Activated CD8-positive, alpha-beta T cell treated with anti-CD3 and anti-CD28 coated beads, Interleukin-2, amount 10 ng/mL, durations not matched to agents 7 days and 5 days (primary cell): ENCODE data around the gene DYRK3. TPM values are rescaled to one million over a fixed set of nuclear protein-coding genes. Genes with fewer than 3 reads are reported as not detected.

ENCODE experiments used
- ATAC-seq: fragments of 150-1000 bp; cut with Tn5 transposase; one replicate; pipeline ENCODE4 v1.10.0; 2021; ENCODE audit warnings: moderate library complexity
- CTCF ChIA-PET: fragments of 350-600 bp; sonication (Branson Sonifier 250); formaldehyde crosslinking; loops from one replicate; lab custom pipeline; 2021; ENCODE audit warnings: antibody characterized with exemption; lab: Charles Lee
- POLR2A ChIA-PET: fragments of 350-600 bp; sonication (Branson Sonifier 250); formaldehyde crosslinking; loops from one replicate; lab custom pipeline; 2021; ENCODE audit warnings: antibody characterized with exemption; lab: Charles Lee
- DNase-seq: peaks from one replicate; pipeline ENCODE4 v3.0.0-alpha.2; 2020
- H3K27ac Mint-ChIP-seq: one replicate; pipeline ENCODE4 v1.8.0; 2021; ENCODE audit warnings: mild to moderate bottlenecking, mixed read lengths
- H3K27me3 Mint-ChIP-seq: one replicate; pipeline ENCODE4 v1.8.0; 2021; ENCODE audit warnings: low read depth, mixed read lengths
- H3K36me3 Mint-ChIP-seq: one replicate; pipeline ENCODE4 v1.8.0; 2021; ENCODE audit warnings: low read depth, mixed read lengths
- H3K4me1 Mint-ChIP-seq: one replicate; pipeline ENCODE4 v1.8.0; 2021; ENCODE audit warnings: low read depth, mixed read lengths
- H3K4me3 Mint-ChIP-seq: one replicate; pipeline ENCODE4 v1.8.0; 2021; ENCODE audit warnings: mild to moderate bottlenecking, mixed read lengths
- H3K9me3 Mint-ChIP-seq: one replicate; pipeline ENCODE4 v1.8.0; 2022; ENCODE audit warnings: mixed read lengths; ENCODE audit not compliant: insufficient read depth
- total RNA-seq, 2 experiments: library from RNA; stranded (reverse); gene quantifications; one replicate each; pipeline ENCODE4 v1.2.3, GENCODE V29; 2021

DYRK3 gene
- total RNA-seq, 2 experiments from 2014 or later, result 5.3 to 5.9 TPM

DNA sequence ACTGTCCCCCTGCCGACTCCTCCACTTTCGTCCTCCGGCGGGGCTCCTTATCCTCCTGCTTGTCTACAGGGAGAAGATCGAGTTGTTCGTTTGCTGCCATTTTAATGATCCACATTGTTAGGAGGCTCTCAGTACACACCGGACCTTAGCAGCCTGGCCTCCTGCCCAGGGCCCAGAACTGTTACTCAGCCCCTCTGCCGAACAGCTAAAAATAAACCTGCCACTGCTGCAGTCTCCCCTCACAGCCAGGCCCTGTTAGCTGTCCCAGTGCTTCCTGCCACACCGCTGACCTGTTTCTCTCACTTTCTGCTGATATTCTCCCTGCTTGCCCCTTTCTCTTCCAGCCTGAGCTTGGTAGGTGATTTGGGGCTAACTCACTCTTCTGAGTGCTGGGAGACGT is 57.7 kb downstream of the DYRK3 start:
- POLR2A ChIA-PET, result interaction anchor here (0.7 to 1.5 kb wide), 2 partner anchors 8 to 9 kb away, joined by 3 to 5 read pairs; partner anchors contain the start of gene MAPKAPK2
- DNase-seq, result no peak
- no peaks in the 10 kb centered on the region for H3K9me3 Mint-ChIP-seq
- H3K27ac Mint-ChIP-seq, result peak overlapping the region; percentile 5
- H3K4me1 Mint-ChIP-seq, result peaks cover 42% of the 10 kb centered on the region
- no peak overlapping the region for H3K4me3 Mint-ChIP-seq
- H3K36me3 Mint-ChIP-seq, result peaks cover 13% of the 10 kb centered on the region
- CTCF ChIA-PET, result interaction anchor here (1.2 to 3.8 kb wide), 4 partner anchors 29 to 42 kb away, joined by 4 to 17 read pairs (median 8); no protein-coding TSS in a partner anchor
- ATAC-seq, result no peak
- no peaks in the 10 kb centered on the region for H3K27me3 Mint-ChIP-seq

DNA sequence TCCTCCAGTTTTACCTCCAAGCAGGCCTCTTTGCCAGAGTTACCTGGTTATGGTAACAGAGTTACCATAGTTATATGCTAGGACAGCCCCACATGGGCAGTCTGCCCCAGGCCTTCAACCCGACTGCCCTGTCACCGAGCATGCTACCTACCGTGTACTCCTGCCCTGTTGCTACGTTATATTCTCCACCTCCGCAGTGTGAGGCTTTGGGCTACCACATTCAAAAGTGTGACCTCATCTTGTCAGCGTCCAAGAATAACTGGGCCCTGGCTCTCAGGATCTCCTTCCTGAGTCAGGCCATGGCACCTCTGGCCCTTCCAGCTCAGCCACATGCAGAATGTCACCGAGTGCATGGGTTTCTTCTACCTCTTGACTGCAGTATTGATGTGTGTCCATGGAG is 58.3 kb downstream of the DYRK3 start:
- H3K27me3 Mint-ChIP-seq, result no peaks in the 10 kb centered on the region
- CTCF ChIA-PET, result interaction anchor here (1.4 to 3.8 kb wide), 2 partner anchors 30 to 41 kb away, joined by 4 to 17 read pairs; no protein-coding TSS in a partner anchor
- no peaks in the 10 kb centered on the region for H3K9me3 Mint-ChIP-seq
- no peak overlapping the region for H3K27ac Mint-ChIP-seq
- H3K36me3 Mint-ChIP-seq, result peaks cover 13% of the 10 kb centered on the region
- POLR2A ChIA-PET, result interaction anchor here (1.5 kb wide), 1 partner anchor 9 kb away, joined by 5 read pairs; the partner anchor contains the start of gene MAPKAPK2
- ATAC-seq, result no peak
- peaks cover 41% of the 10 kb centered on the region for H3K4me1 Mint-ChIP-seq
- no peak for DNase-seq
- H3K4me3 Mint-ChIP-seq, result no peak overlapping the region

DNA sequence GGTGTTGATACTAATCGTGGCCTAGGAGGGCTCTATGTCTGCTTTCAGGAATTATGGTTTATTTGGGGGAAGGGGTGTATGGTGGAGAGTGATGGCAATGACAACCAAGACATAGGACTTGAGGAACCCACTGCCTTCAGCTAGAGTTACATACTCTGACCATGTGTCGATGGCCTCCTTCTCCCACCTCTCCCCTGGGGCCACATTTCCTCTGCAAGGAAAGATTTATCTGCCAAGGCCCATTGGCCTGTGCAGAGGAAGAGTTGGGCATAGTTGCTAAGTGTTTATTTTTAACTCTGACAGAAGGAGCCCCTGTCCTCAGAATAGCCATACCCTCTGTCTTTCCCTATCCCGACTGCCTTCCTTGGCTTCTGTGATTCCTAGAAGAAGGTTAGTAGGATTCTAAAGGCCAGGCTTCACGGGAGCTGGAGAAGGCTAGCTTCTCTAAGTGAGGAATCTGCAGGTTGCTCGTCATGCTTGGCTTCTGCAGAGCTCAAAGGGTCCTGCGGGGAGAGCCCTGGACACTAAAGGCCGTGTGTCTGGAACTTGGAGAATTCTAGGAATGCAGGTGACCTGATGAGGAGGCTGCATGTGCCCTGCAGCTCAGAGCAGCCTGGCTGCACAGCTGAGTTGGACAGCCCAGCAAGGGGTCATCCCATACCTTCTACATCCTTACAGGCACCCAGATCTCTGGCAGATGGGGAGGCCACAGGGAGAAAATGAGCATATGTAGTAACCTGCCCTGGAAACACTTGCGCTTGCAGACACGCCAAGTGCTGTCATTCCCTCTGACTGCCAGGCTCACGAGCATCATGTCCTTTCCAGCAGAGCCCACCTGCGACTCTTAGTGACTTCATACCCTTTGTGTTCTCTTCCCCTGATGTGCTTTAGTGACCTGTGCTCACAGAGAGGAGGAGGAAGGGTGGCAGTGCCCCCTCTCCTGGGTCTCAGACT is 59.1 kb downstream of the DYRK3 start:
- ChIA-PET CTCF (interaction anchor here (0.8 to 3.8 kb wide), 2 partner anchors 30 to 288 kb away, joined by 3 to 17 read pairs; no protein-coding TSS in a partner anchor), POLR2A (interaction anchor here (1.5 kb wide), 1 partner anchor 10 kb away, joined by 5 read pairs; the partner anchor contains the start of gene MAPKAPK2)
- peaks cover 42% of the 10 kb centered on the region for H3K4me1 Mint-ChIP-seq
- no peaks in the 10 kb centered on the region for H3K9me3 Mint-ChIP-seq
- ATAC-seq (no peak), DNase-seq (no peak)
- H3K4me3 Mint-ChIP-seq, result no peak overlapping the region
- no peaks in the 10 kb centered on the region for H3K27me3 Mint-ChIP-seq
- H3K27ac Mint-ChIP-seq, result no peak overlapping the region
- peaks cover 13% of the 10 kb centered on the region for H3K36me3 Mint-ChIP-seq

DNA sequence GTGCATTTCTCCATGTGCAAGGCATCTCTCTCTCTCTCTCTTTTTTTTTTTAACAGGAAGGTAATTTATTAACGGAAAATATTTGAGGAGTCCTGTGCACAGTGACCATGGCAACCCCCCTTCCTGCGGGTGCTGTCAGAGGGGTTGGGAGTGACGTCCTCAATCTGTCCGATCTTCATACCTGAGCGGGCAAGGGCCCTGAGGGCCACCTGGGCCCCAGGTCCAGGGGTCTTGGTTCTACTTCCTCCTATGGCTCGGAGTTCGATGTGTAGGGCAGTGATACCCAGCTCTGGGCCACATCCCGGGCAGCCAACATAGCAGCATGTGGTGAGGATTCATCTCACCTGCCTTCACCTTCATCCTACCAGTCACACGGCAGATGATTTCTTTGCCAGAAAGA is 60.4 kb downstream of the DYRK3 start:
- Mint-ChIP-seq H3K9me3 (no peaks in the 10 kb centered on the region), H3K4me3 (no peak overlapping the region), H3K27me3 (no peaks in the 10 kb centered on the region), H3K36me3 (peaks cover 10% of the 10 kb centered on the region), H3K4me1 (peaks cover 42% of the 10 kb centered on the region), H3K27ac (no peak overlapping the region)
- POLR2A ChIA-PET, result no interaction called here
- CTCF ChIA-PET, result no interaction called here
- no peak for DNase-seq
- no peak for ATAC-seq

DNA sequence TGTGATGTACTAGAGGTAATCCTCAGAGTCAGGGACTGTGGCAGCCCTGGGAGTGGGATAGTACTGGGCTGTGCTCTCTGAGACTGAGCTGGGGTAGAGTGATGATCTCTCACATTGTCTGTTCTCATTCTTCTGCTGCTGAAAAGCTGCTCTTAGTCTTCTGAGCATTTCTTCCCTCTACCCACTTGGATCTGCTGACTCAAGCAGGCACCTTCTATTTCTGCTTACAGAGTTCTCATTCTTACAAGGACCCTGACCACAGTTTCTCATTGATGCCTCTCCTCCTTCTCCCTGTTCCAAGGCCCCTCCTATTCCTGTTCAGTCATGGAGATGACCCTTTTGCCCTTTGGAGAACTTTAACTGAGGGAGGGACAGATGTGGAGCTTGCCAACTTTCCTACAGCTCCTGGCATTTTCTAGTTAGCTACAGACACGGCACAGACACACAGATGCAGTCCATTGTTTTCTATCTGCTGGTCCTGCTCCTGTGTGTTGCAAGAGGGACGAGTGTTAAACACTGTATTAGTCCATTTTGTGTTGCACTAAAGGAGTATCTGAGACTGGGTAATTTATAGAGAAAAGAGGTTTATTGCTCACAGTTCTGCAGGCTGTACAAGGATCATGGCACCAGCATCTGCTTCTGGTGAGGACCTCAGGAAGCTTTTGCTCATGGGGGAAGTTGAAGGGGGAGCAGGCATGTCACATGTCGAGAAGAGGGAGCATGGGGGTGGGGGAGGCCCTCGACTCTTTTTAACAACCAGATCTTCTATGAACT is 61.7 kb downstream of the DYRK3 start:
- H3K36me3 Mint-ChIP-seq, result peaks cover 11% of the 10 kb centered on the region
- DNase-seq, result no peak
- no peak overlapping the region for H3K4me3 Mint-ChIP-seq
- ChIA-PET POLR2A (interaction anchor here (0.8 kb wide), 1 partner anchor 9 kb away, joined by 3 read pairs; no protein-coding TSS in a partner anchor), CTCF (interaction anchor here (1.2 kb wide), 1 partner anchor 33 kb away, joined by 3 read pairs; no protein-coding TSS in a partner anchor)
- H3K27me3 Mint-ChIP-seq, result no peaks in the 10 kb centered on the region
- H3K4me1 Mint-ChIP-seq, result peaks cover 37% of the 10 kb centered on the region
- no peak for ATAC-seq
- no peak overlapping the region for H3K27ac Mint-ChIP-seq
- H3K9me3 Mint-ChIP-seq, result no peaks in the 10 kb centered on the region

DNA sequence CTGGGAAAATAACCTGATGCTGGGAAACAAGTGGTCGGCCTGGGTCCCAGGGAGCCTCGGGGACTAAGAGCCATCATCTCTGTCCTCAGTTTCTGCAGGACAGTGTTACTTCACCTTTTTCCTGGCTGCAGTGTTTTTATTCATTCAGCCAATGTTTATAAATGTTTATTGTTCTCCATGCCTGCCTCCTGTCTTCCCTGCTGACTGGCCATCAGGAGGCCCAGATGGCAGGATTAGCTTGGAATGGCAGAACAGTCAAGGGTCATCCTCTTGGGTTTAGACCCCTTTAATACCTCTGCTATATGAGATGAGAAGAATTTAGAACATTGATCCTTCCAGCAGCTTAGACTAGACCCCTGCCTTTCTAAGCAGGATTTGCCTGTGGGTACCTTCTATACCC is 62.7 kb downstream of the DYRK3 start:
- H3K36me3 Mint-ChIP-seq, result peaks cover 11% of the 10 kb centered on the region
- H3K4me1 Mint-ChIP-seq, result peaks cover 40% of the 10 kb centered on the region
- H3K4me3 Mint-ChIP-seq, result no peak overlapping the region
- ATAC-seq (no peak), DNase-seq (no peak)
- H3K27ac Mint-ChIP-seq, result no peak overlapping the region
- H3K9me3 Mint-ChIP-seq, result no peaks in the 10 kb centered on the region
- ChIA-PET POLR2A (no interaction called here), CTCF (interaction anchor here (0.9 to 1.6 kb wide), 2 partner anchors 34 to 40 kb away, joined by 3 to 5 read pairs; no protein-coding TSS in a partner anchor)
- H3K27me3 Mint-ChIP-seq, result no peaks in the 10 kb centered on the region

Other genes starting within 250 kb of the DYRK3 start
- gene IKBKE, start 165.1 kb upstream of the DYRK3 start, total RNA-seq, result 10 to 100 TPM; 68.3 to 70.1 TPM
- gene RASSF5, start 128.0 kb upstream of the DYRK3 start, total RNA-seq, result 100 to 1,000 TPM; 192 to 195 TPM
- 10 to 100 TPM; 41.6 to 45.1 TPM for gene EIF2D, start 23.1 kb upstream of the DYRK3 start, total RNA-seq
- 10 to 100 TPM; 59.0 to 61.3 TPM for gene MAPKAPK2, start 49.4 kb downstream of the DYRK3 start, total RNA-seq
- gene IL19, start 135.2 kb downstream of the DYRK3 start, total RNA-seq, result not detected
- gene IL10, start 137.0 kb downstream of the DYRK3 start, total RNA-seq, result under 1 TPM in 1 of 2 experiments, not detected in 1; 0.32 TPM
- not detected for gene IL20, start 230.1 kb downstream of the DYRK3 start, total RNA-seq